ENCODE data around the gene ATG14. TPM values are rescaled to one million over a fixed set of nuclear protein-coding genes. Genes with fewer than 3 reads are reported as not detected.
A peak's percentile ranks its signal among the peaks of the same experiment; 100 is the strongest.

ATG14 gene
- total RNA-seq, 1 donor from 2014 or later = 5.0 TPM

DNA sequence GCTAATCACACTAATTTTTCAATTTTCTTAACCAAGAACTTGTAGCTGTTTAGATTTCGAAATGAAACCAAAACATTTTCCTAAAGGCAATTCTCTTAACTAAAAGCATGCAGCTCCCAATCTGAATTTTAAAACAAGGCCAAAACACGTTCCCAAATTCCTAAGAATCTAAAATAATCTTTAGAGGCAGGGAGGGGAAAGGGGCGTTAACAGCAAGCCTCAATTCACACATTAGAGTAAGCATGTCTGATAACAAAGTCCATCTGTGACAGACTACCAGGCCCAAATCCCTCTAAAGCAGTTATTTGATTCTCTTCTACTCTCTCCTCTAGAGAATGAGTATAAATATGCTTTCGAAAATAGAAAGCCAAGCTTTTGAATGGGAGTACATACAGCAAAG, 754 bp downstream of the ATG14 start:
- TF ChIP-seq, protein P1, sequence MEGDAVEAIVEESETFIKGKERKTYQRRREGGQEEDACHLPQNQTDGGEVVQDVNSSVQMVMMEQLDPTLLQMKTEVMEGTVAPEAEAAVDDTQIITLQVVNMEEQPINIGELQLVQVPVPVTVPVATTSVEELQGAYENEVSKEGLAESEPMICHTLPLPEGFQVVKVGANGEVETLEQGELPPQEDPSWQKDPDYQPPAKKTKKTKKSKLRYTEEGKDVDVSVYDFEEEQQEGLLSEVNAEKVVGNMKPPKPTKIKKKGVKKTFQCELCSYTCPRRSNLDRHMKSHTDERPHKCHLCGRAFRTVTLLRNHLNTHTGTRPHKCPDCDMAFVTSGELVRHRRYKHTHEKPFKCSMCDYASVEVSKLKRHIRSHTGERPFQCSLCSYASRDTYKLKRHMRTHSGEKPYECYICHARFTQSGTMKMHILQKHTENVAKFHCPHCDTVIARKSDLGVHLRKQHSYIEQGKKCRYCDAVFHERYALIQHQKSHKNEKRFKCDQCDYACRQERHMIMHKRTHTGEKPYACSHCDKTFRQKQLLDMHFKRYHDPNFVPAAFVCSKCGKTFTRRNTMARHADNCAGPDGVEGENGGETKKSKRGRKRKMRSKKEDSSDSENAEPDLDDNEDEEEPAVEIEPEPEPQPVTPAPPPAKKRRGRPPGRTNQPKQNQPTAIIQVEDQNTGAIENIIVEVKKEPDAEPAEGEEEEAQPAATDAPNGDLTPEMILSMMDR (conservative IDR thresholded peaks at IDR 0.05; ENCODE audit: low read depth, low read length) = no peak
- no peak for DNase-seq (ENCODE audit: low read depth)
- H3K4me3 ChIP-seq (ENCODE audit: low read depth, low read length) = peak overlapping the region; percentile 79

DNA sequence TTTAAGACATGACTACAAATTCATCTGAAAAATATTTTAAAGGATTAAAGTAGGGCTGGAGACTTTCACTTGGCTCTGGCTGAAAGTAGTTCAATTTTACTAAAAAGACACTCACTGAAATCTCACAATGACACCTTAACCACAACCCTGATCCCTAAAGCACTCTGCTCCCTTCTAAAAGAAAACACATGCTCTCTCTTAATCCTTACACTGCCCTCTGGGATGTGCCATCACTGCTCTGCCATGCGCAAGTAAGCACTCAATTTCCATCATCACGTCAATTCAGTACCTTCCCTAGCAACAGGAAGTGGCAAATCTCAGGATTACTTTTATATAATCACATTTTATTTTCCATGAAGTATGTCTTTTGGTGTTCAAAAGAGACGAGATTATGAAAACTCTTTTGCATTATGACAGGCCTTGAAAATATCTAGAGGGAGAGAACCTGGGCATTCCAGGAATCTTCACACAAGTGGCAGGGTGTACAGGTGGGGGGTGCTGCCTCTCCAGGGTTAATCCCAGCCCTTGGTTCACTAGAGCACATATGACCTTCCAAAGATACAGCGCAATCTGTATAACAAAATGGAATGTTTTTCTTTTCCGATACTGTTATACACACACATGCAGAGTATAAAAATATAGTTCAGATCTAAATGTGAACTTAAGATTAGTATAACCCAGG, 7.3 kb downstream of the ATG14 start:
- TF ChIP-seq, protein P1 (conservative IDR thresholded peaks at IDR 0.05; ENCODE audit: low read depth, low read length) = no peak
- H3K4me3 ChIP-seq (ENCODE audit: low read depth, low read length) = no peak overlapping the region

DNA sequence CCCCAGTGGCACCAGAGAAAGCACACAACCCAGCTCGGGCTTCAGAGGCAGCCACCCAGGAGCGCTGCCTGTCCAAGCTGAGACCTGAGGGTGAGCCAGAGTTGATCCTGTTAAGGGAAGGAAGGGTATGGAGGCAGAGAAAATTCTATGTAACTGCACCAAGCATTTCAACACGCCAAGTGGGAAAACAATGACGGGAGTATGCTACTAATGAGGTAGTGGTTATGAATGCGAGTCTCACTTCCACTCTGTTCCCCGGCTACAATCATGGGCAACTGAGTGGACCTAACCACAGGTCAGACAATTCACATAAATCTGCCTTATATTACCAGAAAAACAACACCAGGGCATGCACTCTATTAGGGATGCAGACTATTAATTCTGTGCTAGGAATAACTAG, 9.9 kb downstream of the ATG14 start:
- TF ChIP-seq, protein P1 (conservative IDR thresholded peaks at IDR 0.05; ENCODE audit: low read depth, low read length) = no peak
- H3K4me3 ChIP-seq (ENCODE audit: low read depth, low read length) = no peak overlapping the region
- no peak for DNase-seq (ENCODE audit: low read depth)

More for the DNA sequence above, 7.3 kb downstream of the ATG14 start:
- no peak for DNase-seq (ENCODE audit: low read depth)

DNA sequence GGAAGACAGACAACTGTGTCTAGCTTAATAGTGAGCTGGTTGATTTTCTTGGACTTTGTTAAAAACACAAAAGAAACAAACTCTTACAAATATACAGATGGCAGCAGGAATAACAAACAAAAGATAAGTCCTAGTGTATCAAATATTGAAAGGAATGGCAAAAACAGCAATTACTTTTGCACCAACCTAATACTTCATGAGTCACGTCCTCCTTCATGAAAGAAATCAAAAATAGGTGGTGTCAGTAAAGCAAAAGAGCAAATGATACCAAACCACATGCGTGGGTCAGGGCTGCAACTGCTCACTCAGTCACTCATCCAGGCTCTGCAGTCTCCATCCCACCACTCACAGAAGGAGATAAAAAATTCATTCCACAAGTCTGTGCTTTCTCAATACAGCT, 11.8 kb downstream of the ATG14 start:
- H3K4me3 ChIP-seq (ENCODE audit: low read depth, low read length) = no peak overlapping the region
- DNase-seq (ENCODE audit: low read depth) = no peak
- TF ChIP-seq, protein P1 (conservative IDR thresholded peaks at IDR 0.05; ENCODE audit: low read depth, low read length) = no peak

DNA sequence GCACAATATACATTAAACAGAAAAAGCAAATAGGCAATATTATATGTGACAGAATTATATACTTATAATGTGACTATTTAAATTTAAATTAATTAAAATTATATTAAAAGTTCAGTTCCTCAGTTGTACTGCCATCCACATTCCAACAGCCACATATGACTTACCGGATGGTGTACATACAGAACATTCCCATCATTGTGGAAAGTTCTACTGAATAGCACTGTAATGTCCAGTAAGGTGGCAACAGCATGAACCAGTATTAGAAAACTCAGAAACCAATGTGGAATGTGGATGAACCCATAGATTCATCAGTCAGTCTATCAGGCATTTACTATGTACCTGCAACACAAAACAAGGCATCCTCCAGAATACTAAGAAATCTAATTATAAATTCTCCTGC, 12.4 kb downstream of the ATG14 start:
- TF ChIP-seq, protein P1 (conservative IDR thresholded peaks at IDR 0.05; ENCODE audit: low read depth, low read length) = no peak
- DNase-seq (ENCODE audit: low read depth) = no peak
- H3K4me3 ChIP-seq (ENCODE audit: low read depth, low read length) = no peak overlapping the region

DNA sequence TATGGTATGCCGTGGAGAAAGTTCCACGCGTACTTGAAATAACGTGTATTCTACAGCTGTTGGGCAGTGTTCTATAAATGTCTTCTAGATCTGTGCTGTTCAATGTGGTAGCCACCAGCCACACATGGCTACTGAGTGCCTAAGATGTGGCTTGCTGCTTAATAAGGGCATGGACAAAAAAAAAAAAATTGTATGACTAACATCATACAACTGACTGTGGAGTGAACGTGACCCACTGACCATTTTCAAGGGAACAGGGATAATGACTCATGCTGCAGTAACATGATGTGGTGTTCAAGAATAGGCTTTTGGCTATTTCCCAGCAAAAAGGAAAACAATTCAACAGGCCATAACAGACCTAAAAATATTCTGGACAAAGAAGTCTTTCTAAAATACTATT, 13.0 kb downstream of the ATG14 start:
- H3K4me3 ChIP-seq (ENCODE audit: low read depth, low read length) = no peak overlapping the region
- TF ChIP-seq, protein P1 (conservative IDR thresholded peaks at IDR 0.05; ENCODE audit: low read depth, low read length) = no peak
- DNase-seq (ENCODE audit: low read depth) = peak; percentile 83

DNA sequence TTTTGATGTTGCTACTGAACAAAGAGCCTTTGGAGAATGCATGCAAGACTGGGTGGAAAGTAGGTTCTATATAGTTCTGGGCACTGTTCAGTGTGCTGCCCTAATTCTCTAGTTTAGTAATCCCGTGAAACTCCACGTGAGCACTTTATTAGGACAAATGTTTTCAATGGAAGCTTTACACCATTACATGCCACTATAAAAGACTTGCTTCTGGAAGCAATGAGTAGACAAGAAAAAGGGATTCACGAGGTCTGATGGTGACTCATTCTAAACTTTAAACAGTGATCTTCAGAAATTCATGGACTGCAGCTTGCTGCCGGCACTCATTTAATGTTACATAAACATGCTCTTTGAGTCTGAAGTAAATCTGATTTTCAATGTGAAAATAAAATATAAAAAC, 22.3 kb downstream of the ATG14 start:
- DNase-seq (ENCODE audit: low read depth) = no peak
- no peak overlapping the region for H3K4me3 ChIP-seq (ENCODE audit: low read depth, low read length)
- TF ChIP-seq, protein P1 (conservative IDR thresholded peaks at IDR 0.05; ENCODE audit: low read depth, low read length) = no peak
